ENCODE data around the gene RAB23. TPM values are rescaled to one million over a fixed set of nuclear protein-coding genes. Genes with fewer than 3 reads are reported as not detected.
A peak's percentile ranks its signal among the peaks of the same experiment; 100 is the strongest.

RAB23 gene
- 1 to 10 TPM; 1.4 to 1.5 TPM for total RNA-seq

- Mint-ChIP-seq H3K36me3 (ENCODE audit: low read depth) (peaks cover 1% of the 10 kb centered on the region), H3K27me3 (peaks cover 4% of the 10 kb centered on the region), H3K4me3 (peak within 1 kb of the TSS; percentile 92)
These were observed at the start of gene RAB23 for GRCh38 chr6:57221936-57222742. Gene RAB23, minus strand, starts transcription at chr6:57222307. Its CDS starts 11,927 bp downstream, at chr6:57210380.

DNA sequence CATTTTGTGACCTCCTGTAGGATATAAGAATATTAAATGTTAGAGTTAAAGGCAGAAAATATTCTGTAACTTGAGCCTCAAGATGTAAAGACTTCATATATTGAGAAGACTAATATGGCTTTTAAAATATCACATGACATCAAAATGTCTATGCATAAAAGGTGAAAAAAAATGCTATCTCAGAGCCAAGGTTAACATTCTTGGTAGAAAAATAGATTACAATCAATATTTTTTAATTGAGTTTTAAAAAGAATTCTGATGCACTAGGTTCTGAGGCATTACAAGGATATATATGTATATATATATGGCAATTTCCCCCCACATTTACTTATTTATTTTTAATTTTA, 46.2 kb upstream of the RAB23 start:
- ATAC-seq (no peak), DNase-seq (no peak)
- ChIA-PET POLR2A (no interaction called here), CTCF (interaction anchor here (0.6 to 3.6 kb wide), 3 partner anchors 19 to 56 kb away, joined by 3 to 17 read pairs (median 3); partner anchors contain the start of gene PRIM2)
- intact Hi-C loops (cut with DNase I, micrococcal nuclease): loop anchor here (1.0 to 5.0 kb wide), 3 partner anchors 46 to 61 kb away; partner anchors contain the start of gene RAB23 (in 1 of the 2)
- H3K4me3 Mint-ChIP-seq: no peak overlapping the region
- peaks cover 23% of the 10 kb centered on the region for H3K4me1 Mint-ChIP-seq
- H3K36me3 Mint-ChIP-seq (ENCODE audit: low read depth): no peaks in the 10 kb centered on the region
- peaks cover 18% of the 10 kb centered on the region for H3K27me3 Mint-ChIP-seq
- H3K27ac Mint-ChIP-seq: no peak overlapping the region
- H3K9me3 Mint-ChIP-seq (ENCODE audit: low read depth): no peaks in the 10 kb centered on the region

More at GRCh38 chr6:57221936-57222742, at the start of gene RAB23:
- intact Hi-C loops (cut with DNase I, micrococcal nuclease): loop anchor here (1.0 to 5.0 kb wide), 9 partner anchors 43 to 319 kb away; partner anchors contain the start of genes BAG2 (in 2 of the 2), PRIM2 (in 2 of the 2) and KIAA1586 (in 1 of the 2)
- ATAC-seq (peak; percentile 93), DNase-seq (peak; percentile 88)
- H3K27ac Mint-ChIP-seq: peak within 1 kb of the TSS; percentile 93
- ChIA-PET CTCF (interaction anchor here (0.8 to 1.1 kb wide), 4 partner anchors 15 to 95 kb away, joined by 3 to 4 read pairs (median 4); no protein-coding TSS in a partner anchor), POLR2A (interaction anchor here (0.5 to 1.3 kb wide), 3 partner anchors 15 to 585 kb away, joined by 3 to 7 read pairs (median 5); partner anchors contain the start of gene BAG2)
- peaks cover 16% of the 10 kb centered on the region for H3K4me1 Mint-ChIP-seq
- no peaks in the 10 kb centered on the region for H3K9me3 Mint-ChIP-seq (ENCODE audit: low read depth)

DNA sequence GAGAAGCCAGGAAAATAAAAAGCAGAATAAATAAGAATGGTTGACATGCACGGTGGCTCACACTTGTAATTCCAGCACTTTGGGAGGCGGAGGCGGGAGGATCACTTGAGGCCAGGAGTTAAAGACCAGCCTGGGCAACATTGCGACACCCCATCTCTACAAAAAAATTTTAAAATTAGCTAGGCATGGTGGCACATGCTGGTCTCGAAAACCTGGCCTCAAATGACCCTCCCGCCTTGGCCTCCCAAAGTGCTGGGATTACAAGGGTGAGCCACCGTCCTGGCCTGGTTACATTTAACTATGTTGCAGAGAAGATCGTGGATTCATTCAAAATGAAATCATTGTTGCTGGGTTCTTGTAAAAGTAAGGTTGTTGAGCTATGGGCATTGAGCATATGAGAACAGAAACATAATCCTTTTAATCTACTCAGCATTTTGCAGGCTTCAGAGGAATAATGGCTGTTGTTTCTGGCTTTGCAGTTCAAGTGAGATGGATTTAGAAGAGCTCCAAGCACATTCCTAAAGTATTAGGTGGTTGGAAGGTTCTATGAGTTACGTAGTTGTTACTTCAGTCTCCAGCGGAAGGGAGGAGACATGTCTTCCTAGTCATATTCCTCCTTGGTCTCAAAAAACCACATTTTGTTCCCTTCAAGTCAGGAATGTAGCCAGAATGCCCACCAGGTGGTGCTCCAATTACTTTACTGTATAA, 45.6 kb upstream of the RAB23 start:
- ChIA-PET POLR2A (interaction anchor here (0.6 kb wide), 1 partner anchor 44 kb away, joined by 3 read pairs; no protein-coding TSS in a partner anchor), CTCF (interaction anchor here (0.6 to 3.6 kb wide), 5 partner anchors 10 to 57 kb away, joined by 3 to 17 read pairs (median 3); partner anchors contain the start of gene PRIM2)
- Mint-ChIP-seq H3K27ac (no peak overlapping the region), H3K36me3 (ENCODE audit: low read depth) (no peaks in the 10 kb centered on the region), H3K4me1 (peaks cover 27% of the 10 kb centered on the region), H3K27me3 (peaks cover 14% of the 10 kb centered on the region), H3K9me3 (ENCODE audit: low read depth) (no peaks in the 10 kb centered on the region), H3K4me3 (no peak overlapping the region)
- DNase-seq (peak; percentile 62), ATAC-seq (peak; percentile 52)
- intact Hi-C loops (cut with DNase I, micrococcal nuclease): loop anchor here (1.0 to 5.0 kb wide), 3 partner anchors 45 to 60 kb away; partner anchors contain the start of gene RAB23 (in 1 of the 2)

- intact Hi-C loops (cut with DNase I, micrococcal nuclease): loop anchor here (1.0 to 5.0 kb wide), 6 partner anchors 43 to 310 kb away; partner anchors contain the start of genes RAB23 (in 2 of the 2), BAG2 (in 1 of the 2) and BEND6 (in 1 of the 2)
- H3K36me3 Mint-ChIP-seq (ENCODE audit: low read depth): no peaks in the 10 kb centered on the region
- H3K9me3 Mint-ChIP-seq (ENCODE audit: low read depth): no peaks in the 10 kb centered on the region
- POLR2A ChIA-PET: no interaction called here
- H3K4me1 Mint-ChIP-seq: peaks cover 28% of the 10 kb centered on the region
- ATAC-seq (peak; percentile 89), DNase-seq (no peak)
- H3K27me3 Mint-ChIP-seq: peaks cover 7% of the 10 kb centered on the region
- no peak overlapping the region for H3K4me3 Mint-ChIP-seq
- H3K27ac Mint-ChIP-seq: no peak overlapping the region
- CTCF ChIA-PET: interaction anchor here (0.7 to 3.6 kb wide), 4 partner anchors 44 to 94 kb away, joined by 3 to 17 read pairs (median 4); partner anchors contain the start of genes BAG2 and PRIM2
These were observed 43.7 kb upstream of the RAB23 start for GRCh38 chr6:57265755-57266221.

- ChIA-PET CTCF (interaction anchor here (1.0 kb wide), 1 partner anchor 59 kb away, joined by 5 read pairs; no protein-coding TSS in a partner anchor), POLR2A (no interaction called here)
- no peak for ATAC-seq
- Mint-ChIP-seq H3K4me1 (peaks cover 28% of the 10 kb centered on the region), H3K36me3 (ENCODE audit: low read depth) (no peaks in the 10 kb centered on the region), H3K9me3 (ENCODE audit: low read depth) (no peaks in the 10 kb centered on the region), H3K27ac (no peak overlapping the region), H3K4me3 (no peak overlapping the region), H3K27me3 (peaks cover 10% of the 10 kb centered on the region)
- DNase-seq: no peak
- intact Hi-C loops (cut with DNase I, micrococcal nuclease): no loop called here
These were observed 41.6 kb upstream of the RAB23 start for GRCh38 chr6:57263739-57264138.

DNA sequence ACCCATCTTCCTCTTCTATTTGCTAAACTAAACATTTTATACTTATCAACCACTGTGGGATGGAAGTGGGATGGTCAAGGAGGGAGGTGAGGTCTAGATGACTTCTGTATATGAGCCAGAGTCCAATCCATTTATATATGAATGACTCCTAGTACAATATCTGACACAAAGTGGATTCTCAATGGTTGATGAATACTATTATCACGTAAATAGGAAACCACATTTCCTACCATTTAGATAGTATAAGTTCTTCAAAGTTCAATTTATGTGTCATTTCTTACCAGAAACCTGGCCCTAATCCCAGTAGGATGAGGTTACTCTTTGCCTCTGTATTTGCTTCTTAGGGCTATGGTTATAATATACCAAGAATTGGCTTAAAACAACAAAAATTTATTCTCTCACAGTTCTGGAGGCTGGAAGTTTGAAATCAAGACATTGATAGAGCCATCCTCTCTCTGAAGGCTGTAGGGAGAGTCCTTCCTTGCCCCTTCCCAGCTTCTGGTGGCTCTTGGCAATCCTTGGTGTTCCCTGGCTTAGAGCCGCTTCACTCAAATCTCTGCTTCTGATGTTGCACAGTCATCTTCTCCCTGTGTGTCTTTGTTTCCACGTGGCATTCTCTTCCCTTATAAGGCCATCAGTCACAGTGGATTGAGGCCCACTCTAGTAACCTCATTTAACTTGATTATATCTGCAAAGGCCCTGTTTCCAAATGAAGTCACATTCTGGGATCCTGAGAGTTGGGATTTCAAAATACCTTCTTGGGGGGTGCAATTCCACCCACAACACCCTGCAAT, 41.0 kb upstream of the RAB23 start:
- Mint-ChIP-seq H3K4me1 (peaks cover 28% of the 10 kb centered on the region), H3K27ac (no peak overlapping the region), H3K9me3 (ENCODE audit: low read depth) (no peaks in the 10 kb centered on the region), H3K4me3 (no peak overlapping the region), H3K36me3 (ENCODE audit: low read depth) (no peaks in the 10 kb centered on the region), H3K27me3 (peaks cover 10% of the 10 kb centered on the region)
- CTCF ChIA-PET: interaction anchor here (1.0 kb wide), 1 partner anchor 59 kb away, joined by 5 read pairs; no protein-coding TSS in a partner anchor
- no peak for DNase-seq
- peak; percentile 30 for ATAC-seq
- POLR2A ChIA-PET: no interaction called here
- intact Hi-C loops (cut with DNase I, micrococcal nuclease): no loop called here

DNA sequence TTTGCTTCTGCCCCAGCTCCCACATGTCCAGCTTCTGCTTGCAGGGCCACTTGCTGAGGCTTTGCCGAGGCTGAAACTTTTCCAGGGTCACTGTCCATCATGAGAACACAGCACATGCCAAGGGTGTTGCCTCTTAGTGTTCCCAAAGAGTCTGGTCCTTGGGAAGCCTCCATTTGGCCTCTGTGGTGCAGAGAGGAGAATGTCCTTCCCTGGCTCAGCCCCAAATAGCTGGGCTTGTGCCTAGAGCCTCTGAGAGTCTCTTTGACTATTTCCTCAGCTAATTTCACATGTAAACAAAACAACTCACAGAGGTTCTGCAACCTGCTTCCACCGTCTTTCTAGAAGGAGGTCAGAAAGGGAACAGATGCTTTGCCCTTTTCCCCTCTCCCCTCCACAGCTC, 40.4 kb upstream of the RAB23 start:
- POLR2A ChIA-PET: no interaction called here
- Mint-ChIP-seq H3K36me3 (ENCODE audit: low read depth) (no peaks in the 10 kb centered on the region), H3K4me1 (peaks cover 24% of the 10 kb centered on the region), H3K27me3 (peaks cover 5% of the 10 kb centered on the region), H3K4me3 (no peak overlapping the region), H3K27ac (no peak overlapping the region), H3K9me3 (ENCODE audit: low read depth) (no peaks in the 10 kb centered on the region)
- intact Hi-C loops (cut with DNase I, micrococcal nuclease): no loop called here
- ATAC-seq (no peak), DNase-seq (no peak)
- CTCF ChIA-PET: no interaction called here

DNA sequence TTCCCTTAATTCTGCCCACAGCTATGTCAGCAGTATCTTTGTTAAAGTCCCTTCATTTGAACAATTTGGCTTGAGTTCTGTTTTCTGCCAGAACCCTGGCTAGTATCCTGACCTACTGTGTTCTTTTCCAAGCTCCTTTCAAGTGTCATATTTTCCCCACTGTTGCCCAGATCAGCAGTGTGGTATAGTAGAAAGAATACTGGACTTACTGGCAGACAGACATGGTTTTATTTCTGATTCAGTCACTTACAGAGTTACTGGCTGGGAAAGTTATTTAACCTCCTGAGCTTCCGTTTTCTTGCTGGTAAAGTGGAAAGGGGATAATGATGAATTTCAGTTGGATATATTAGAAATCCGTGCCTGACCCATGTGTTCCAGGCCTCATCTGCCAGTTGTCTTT, 39.8 kb upstream of the RAB23 start:
- H3K4me1 Mint-ChIP-seq: peaks cover 24% of the 10 kb centered on the region
- DNase-seq (no peak), ATAC-seq (no peak)
- peaks cover 5% of the 10 kb centered on the region for H3K27me3 Mint-ChIP-seq
- intact Hi-C loops (cut with DNase I, micrococcal nuclease): no loop called here
- POLR2A ChIA-PET: interaction anchor here (0.6 kb wide), 1 partner anchor 77 kb away, joined by 8 read pairs; no protein-coding TSS in a partner anchor
- no peak overlapping the region for H3K4me3 Mint-ChIP-seq
- CTCF ChIA-PET: interaction anchor here (1.1 kb wide), 1 partner anchor 40 kb away, joined by 4 read pairs; the partner anchor contains the start of gene RAB23
- no peaks in the 10 kb centered on the region for H3K36me3 Mint-ChIP-seq (ENCODE audit: low read depth)
- no peak overlapping the region for H3K27ac Mint-ChIP-seq
- H3K9me3 Mint-ChIP-seq (ENCODE audit: low read depth): no peaks in the 10 kb centered on the region

GRCh38 chr6:57259064-57259463, 37.0 kb upstream of the RAB23 start:
- intact Hi-C loops (cut with DNase I, micrococcal nuclease): no loop called here

DNA sequence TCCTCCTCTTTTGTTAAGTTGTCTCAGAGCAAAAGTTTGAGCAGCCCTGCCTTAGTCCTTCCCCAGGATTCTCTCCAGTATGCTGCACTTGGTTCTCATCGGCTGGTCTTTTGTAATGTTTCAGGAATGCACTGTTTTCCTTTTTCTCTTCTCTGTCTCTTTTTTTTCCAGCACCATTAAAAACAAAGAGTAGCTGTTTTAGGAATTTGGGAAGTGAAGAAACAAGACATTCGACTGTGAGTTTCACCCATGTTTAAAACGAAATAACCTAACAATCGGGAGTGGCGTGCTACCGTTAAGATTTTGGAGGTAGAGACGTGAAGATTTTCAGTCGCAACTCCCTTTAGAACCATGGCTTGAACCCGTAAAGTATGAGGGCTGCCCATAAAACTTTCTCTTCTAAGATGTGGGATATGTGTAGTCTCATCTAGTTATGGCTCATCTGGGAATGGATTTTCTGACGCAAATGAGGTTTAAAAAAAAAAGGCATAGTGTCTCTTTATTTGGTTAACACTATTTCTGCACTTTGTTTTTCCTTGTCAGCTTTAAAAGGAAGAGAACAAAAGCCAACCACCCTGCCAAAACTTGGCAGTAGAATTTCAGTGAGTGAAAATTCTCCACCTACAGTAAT, 35.9 kb upstream of the RAB23 start:
- Mint-ChIP-seq H3K27ac (no peak overlapping the region), H3K4me1 (peaks cover 5% of the 10 kb centered on the region), H3K9me3 (ENCODE audit: low read depth) (no peaks in the 10 kb centered on the region), H3K27me3 (peaks cover 8% of the 10 kb centered on the region), H3K4me3 (no peak overlapping the region), H3K36me3 (ENCODE audit: low read depth) (no peaks in the 10 kb centered on the region)
- intact Hi-C loops (cut with DNase I, micrococcal nuclease): no loop called here
- no peak for DNase-seq
- ChIA-PET POLR2A (interaction anchor here (0.7 kb wide), 1 partner anchor 13 kb away, joined by 4 read pairs; no protein-coding TSS in a partner anchor), CTCF (interaction anchor here (1.4 kb wide), 1 partner anchor 9 kb away, joined by 3 read pairs; no protein-coding TSS in a partner anchor)
- no peak for ATAC-seq

More at GRCh38 chr6:57259064-57259463, 37.0 kb upstream of the RAB23 start:
- H3K27me3 Mint-ChIP-seq: peaks cover 8% of the 10 kb centered on the region
- no peak for DNase-seq
- H3K4me1 Mint-ChIP-seq: peaks cover 12% of the 10 kb centered on the region
- no peaks in the 10 kb centered on the region for H3K36me3 Mint-ChIP-seq (ENCODE audit: low read depth)
- H3K4me3 Mint-ChIP-seq: no peak overlapping the region
- no peak overlapping the region for H3K27ac Mint-ChIP-seq
- ChIA-PET POLR2A (no interaction called here), CTCF (no interaction called here)
- no peaks in the 10 kb centered on the region for H3K9me3 Mint-ChIP-seq (ENCODE audit: low read depth)
- no peak for ATAC-seq

All from activated CD4-positive, alpha-beta T cell treated with anti-CD3 and anti-CD28 coated beads for 36 hours (primary cell).